ENCODE measurements around the gene ISOC1. TPM values are rescaled to one million over a fixed set of nuclear protein-coding genes. Genes with fewer than 3 reads are reported as not detected.

ISOC1 gene
- 10 to 100 TPM; 32.2 to 52.8 (median 44.4) TPM for total RNA-seq
- long read RNA-seq, transcript ISOC1-201 (5 exons, 1,940 nt), result major isoform, 18 of 20 reads
- long read RNA-seq, partial matches to known transcripts, result 1 of 20 reads
- long read RNA-seq, other reads (novel, unspliced or antisense), result 1 of 20 reads

DNA sequence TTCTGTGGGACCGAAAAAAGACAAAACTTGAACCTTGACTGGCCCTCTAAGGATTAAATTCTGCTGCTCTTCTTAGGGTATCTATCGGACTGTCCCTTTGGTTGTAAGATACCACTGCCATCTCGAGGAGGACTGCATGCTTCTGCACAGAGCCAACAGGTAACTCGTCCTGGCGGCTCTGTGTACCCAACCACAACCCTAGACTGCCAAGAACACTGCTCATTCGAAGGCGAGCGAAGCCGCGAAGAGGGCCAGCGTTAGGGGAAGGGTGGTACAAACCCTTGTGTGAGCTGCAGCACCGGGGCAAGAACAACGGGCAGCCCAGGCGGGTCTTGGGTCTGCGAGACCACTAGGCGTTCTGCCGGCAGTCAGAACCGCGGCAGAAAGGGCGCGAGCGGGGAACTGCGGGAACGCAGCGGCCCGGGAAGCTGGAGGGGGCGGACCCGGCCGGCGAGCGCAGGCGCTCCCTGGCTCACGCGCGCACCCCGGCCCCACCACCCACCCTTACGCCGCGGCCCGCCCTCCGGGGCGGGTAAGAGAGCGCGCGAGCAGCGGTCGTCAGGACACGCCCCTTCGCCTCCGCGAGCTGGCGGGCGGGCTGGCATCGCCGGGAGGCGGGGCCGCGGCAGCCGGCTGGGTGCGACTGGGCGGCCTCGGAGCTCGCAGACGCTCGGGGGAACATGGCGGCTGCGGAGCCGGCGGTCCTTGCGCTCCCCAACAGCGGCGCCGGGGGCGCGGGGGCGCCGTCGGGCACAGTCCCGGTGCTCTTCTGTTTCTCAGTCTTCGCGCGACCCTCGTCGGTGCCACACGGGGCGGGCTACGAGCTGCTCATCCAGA lies at the start of gene ISOC1:
TSS of gene ISOC1 (plus strand) at position 663 of the 837 bp plus-strand sequence. CDS start at position 681, 18 bp downstream.
- Histone ChIP-seq H3K4me1 (peaks cover 0 to 38% (median 14%) of the 10 kb centered on the region in 4 donors), H3K36me3 (no peaks in the 10 kb centered on the region), H3K4me3 (peak within 1 kb of the TSS; percentile 80 to 86 (median 81)), H3K9me3 (no peaks in the 10 kb centered on the region), H3K27me3 (no peaks in the 10 kb centered on the region), H3K27ac (peak within 1 kb of the TSS; percentile 85 to 88 (median 86))
- intact Hi-C loops (cut with DNase I), result no loop called here
- TF ChIP-seq, protein P1, sequence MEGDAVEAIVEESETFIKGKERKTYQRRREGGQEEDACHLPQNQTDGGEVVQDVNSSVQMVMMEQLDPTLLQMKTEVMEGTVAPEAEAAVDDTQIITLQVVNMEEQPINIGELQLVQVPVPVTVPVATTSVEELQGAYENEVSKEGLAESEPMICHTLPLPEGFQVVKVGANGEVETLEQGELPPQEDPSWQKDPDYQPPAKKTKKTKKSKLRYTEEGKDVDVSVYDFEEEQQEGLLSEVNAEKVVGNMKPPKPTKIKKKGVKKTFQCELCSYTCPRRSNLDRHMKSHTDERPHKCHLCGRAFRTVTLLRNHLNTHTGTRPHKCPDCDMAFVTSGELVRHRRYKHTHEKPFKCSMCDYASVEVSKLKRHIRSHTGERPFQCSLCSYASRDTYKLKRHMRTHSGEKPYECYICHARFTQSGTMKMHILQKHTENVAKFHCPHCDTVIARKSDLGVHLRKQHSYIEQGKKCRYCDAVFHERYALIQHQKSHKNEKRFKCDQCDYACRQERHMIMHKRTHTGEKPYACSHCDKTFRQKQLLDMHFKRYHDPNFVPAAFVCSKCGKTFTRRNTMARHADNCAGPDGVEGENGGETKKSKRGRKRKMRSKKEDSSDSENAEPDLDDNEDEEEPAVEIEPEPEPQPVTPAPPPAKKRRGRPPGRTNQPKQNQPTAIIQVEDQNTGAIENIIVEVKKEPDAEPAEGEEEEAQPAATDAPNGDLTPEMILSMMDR (IDR thresholded peaks at IDR 0.05), result peak in 2 of 4 donors; percentile 12 to 15
- TF ChIP-seq POLR2A (IDR thresholded peaks at IDR 0.05), result peak; percentile 98
- DNase-seq (peak; percentile 96 to 97 (median 96)), ATAC-seq (peak; percentile 84 to 94 (median 90))
- WGBS (ENCODE audit: insufficient coverage, low coverage, low lambda C conversion rate, missing lambda C conversion rate), result 1% methylated on average over 30 of the region's 87 CpGs

DNA sequence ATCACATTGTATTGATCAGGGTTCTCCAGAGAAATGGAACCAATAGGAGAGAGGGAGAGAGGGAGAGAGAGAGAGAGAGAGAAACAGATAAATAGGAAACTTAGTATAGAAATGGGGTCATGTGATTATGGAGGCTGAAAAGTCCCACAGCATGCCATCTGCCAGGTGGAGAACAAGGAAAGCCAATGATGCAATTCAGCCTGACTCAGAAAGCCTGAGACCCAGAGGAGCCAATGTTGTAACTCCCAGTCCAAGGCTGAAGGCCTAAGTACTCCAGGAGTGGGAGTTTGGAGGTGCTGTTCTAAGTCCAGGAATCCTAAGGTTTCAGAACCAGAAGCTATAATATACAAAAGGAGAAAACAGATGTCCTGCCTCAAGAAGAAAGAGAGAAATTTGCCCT lies 48.4 kb upstream of the ISOC1 start:
- Histone ChIP-seq H3K27me3 (no peaks in the 10 kb centered on the region), H3K4me3 (no peak overlapping the region), H3K27ac (no peak overlapping the region), H3K36me3 (no peaks in the 10 kb centered on the region), H3K4me1 (no peaks in the 10 kb centered on the region), H3K9me3 (no peaks in the 10 kb centered on the region)
- TF ChIP-seq POLR2A (IDR thresholded peaks at IDR 0.05), result no peak
- TF ChIP-seq, protein P1 (IDR thresholded peaks at IDR 0.05), result no peak
- DNase-seq (no peak), ATAC-seq (no peak)
- intact Hi-C loops (cut with DNase I), result no loop called here

DNA sequence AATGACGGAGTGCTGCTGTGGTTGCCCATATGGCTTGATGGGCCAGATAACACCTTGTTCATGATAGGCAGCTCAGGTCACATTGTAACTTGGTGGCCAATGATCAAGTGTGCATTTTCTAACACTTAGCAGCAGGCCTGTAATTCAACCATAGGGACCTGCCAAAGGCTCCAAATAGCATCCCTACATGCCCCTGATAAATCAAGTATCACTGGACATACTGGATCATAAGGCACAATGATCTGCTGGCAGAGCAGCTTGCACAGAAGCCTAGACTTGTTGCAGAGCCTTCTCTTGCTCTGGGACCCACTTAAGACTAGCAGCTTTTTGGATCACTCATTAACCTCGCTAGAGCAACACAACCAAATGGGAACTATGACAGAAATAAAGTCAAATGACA lies 46.0 kb upstream of the ISOC1 start:
- H3K27me3 ChIP-seq, result no peaks in the 10 kb centered on the region
- H3K36me3 ChIP-seq, result no peaks in the 10 kb centered on the region
- H3K9me3 ChIP-seq, result no peaks in the 10 kb centered on the region
- no peaks in the 10 kb centered on the region for H3K4me1 ChIP-seq
- H3K27ac ChIP-seq, result no peak overlapping the region
- TF ChIP-seq, protein P1 (IDR thresholded peaks at IDR 0.05), result no peak
- TF ChIP-seq POLR2A (IDR thresholded peaks at IDR 0.05), result no peak
- H3K4me3 ChIP-seq, result no peak overlapping the region
- WGBS (ENCODE audit: insufficient coverage, low coverage, low lambda C conversion rate, missing lambda C conversion rate), result 30% methylated on average over 2 of the region's 2 CpGs
- ATAC-seq (no peak), DNase-seq (no peak)
- intact Hi-C loops (cut with DNase I), result no loop called here

DNA sequence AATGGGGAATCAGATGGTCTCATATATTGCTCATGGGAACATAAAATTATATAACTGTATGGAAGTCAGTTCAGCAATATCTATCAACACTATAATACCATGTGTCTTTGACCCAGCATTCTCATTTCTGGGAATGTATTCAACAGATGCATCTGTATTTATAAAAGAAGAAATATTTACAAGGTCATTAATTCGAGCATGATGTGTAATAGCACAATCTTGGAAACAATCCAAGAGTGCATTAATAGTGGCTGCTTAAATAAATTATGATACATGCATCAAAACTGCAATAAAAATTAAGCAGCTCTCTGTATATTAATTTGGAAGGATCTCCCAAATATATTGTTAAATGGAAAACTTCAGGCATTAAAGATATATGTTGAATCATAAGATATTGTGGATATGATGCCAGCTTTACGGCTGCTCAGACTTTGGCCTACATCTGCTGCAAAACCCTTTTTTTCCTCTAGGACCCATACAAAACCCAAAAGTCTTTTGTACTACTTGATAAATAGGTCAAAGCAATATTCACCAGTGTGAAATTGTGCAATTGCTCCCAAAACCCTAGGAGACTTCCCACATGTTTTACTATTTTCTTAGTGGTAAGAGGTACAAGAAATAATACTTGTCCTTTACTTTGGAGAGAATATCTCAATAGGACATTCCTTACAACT lies 45.3 kb upstream of the ISOC1 start:
- Histone ChIP-seq H3K27ac (no peak overlapping the region), H3K36me3 (no peaks in the 10 kb centered on the region), H3K9me3 (no peaks in the 10 kb centered on the region), H3K4me1 (no peaks in the 10 kb centered on the region), H3K27me3 (no peaks in the 10 kb centered on the region), H3K4me3 (no peak overlapping the region)
- WGBS (ENCODE audit: insufficient coverage, low coverage, low lambda C conversion rate, missing lambda C conversion rate), result 45% methylated on average over 2 of the region's 2 CpGs
- ATAC-seq, result no peak
- intact Hi-C loops (cut with DNase I), result no loop called here
- DNase-seq, result no peak
- TF ChIP-seq POLR2A (IDR thresholded peaks at IDR 0.05), result no peak
- TF ChIP-seq, protein P1 (IDR thresholded peaks at IDR 0.05), result no peak
